ENCODE measurements around the gene SLC39A12.

GRCh38 chr10:17989908-17990767 is 38.4 kb downstream of the SLC39A12 start:
- TF ChIP-seq CTCF (conservative IDR thresholded peaks at IDR 0.05) (no peak), ZFX (IDR thresholded peaks at IDR 0.05) (no peak)

Measured in C4-2B (cell line).